ENCODE results near the gene ABCB4.

DNA sequence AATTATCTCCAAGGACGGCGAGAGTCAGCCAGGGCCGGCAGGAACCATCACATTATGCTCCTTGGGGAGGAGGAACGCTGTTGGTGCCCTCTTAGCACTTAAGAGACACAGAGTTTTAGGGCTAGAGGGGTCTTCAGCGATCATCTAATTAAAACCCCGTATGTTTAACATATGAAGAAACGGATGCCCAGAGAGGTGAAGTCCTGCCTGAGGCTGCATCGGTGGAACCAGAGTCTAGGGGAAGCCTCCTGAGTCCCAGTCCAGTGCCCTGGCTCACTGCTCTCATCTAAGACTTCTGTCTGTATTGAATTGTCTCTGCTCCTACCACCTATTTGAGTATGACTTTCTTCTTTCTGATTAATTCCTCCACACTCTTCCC is 688 bp upstream of the ABCB4 start:
- TF ChIP-seq, protein P1, sequence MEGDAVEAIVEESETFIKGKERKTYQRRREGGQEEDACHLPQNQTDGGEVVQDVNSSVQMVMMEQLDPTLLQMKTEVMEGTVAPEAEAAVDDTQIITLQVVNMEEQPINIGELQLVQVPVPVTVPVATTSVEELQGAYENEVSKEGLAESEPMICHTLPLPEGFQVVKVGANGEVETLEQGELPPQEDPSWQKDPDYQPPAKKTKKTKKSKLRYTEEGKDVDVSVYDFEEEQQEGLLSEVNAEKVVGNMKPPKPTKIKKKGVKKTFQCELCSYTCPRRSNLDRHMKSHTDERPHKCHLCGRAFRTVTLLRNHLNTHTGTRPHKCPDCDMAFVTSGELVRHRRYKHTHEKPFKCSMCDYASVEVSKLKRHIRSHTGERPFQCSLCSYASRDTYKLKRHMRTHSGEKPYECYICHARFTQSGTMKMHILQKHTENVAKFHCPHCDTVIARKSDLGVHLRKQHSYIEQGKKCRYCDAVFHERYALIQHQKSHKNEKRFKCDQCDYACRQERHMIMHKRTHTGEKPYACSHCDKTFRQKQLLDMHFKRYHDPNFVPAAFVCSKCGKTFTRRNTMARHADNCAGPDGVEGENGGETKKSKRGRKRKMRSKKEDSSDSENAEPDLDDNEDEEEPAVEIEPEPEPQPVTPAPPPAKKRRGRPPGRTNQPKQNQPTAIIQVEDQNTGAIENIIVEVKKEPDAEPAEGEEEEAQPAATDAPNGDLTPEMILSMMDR (conservative IDR thresholded peaks at IDR 0.05): no peak
- no peak for TF ChIP-seq EZH2 (IDR thresholded peaks at IDR 0.05; ENCODE audit: low read depth)

Measured in PC-9 (cell line).